K562 (cell line): ENCODE data around the gene TGFBR2. TPM values are rescaled to one million over a fixed set of nuclear protein-coding genes. Genes with fewer than 3 reads are reported as not detected.
A peak's percentile ranks its signal among the peaks of the same experiment; 100 is the strongest.

Experiments
- ATAC-seq: fragments of 200-7000 bp; cut with Tn5 transposase; 3 replicates; pipeline ENCODE4 v1.9.1; 2020; ENCODE audit warnings: moderate library complexity
- BruUV-seq: library from RNA; stranded (reverse); fragments of 400-500 nt; replicated peaks from 2 replicates; lab custom pipeline; 2021; lab: Mats Ljungman, UMichigan
- CTCF ChIA-PET: fragments of 300-600 bp; formaldehyde crosslinking; extraction: SDS; loops from one replicate; lab custom pipeline; 2021; ENCODE audit warnings: low intra/inter-chr PET ratio; lab: Yijun Ruan, JAX
- POLR2A ChIA-PET: fragments of 300-600, 350-650 bp; sonication (Branson Sonifier 250); formaldehyde crosslinking; extraction: SDS; loops from one replicate; lab custom pipeline; 2021; ENCODE audit warnings: antibody characterized with exemption, inconsistent platforms; lab: Yijun Ruan, JAX
- DNase-seq, 4 experiments: peaks; one replicate each; pipeline versions ENCODE4 v3.0.0 to v3.0.0-alpha.2; 2011 to 2018; ENCODE audit warnings: low spot score in 3 of 4, mixed read lengths in 3 of 4; ENCODE audit errors: extremely low read depth in 1 of 4
- FAIRE-seq: peaks from 2 replicates; lab custom pipeline; 2011; peaks lifted over from hg19 to GRCh38; lab: Jason Lieb, UNC
- H2AFZ ChIP-seq: 2 replicates; pipeline ENCODE4 v1.6.0; 2011; ENCODE audit warnings: low read depth, low read length, control low read depth, inconsistent platforms
- H3K27ac ChIP-seq: fragments of 200-600 bp; 3 replicates; pipeline ENCODE4 v1.8.0; 2011; ENCODE audit warnings: low read depth, mild to moderate bottlenecking, control low read depth, inconsistent platforms, low read length, moderate library complexity, mixed read lengths; ENCODE audit errors: extremely low read depth
- H3K27me3 ChIP-seq, 2 experiments: fragments of 300-600 bp in 1 of 2; 2 replicates in 1 of 2; 3 replicates in 1 of 2; pipeline versions ENCODE4 v1.6.0 to v1.8.0; 2011; ENCODE audit warnings: inconsistent platforms in 2 of 2, low read length in 2 of 2, mild to moderate bottlenecking in 1 of 2, mixed read lengths in 1 of 2, moderate library complexity in 1 of 2; ENCODE audit not compliant: control insufficient read depth in 2 of 2, insufficient read depth in 2 of 2
- H3K36me3 ChIP-seq: fragments of 300-600 bp; 3 replicates; pipeline ENCODE4 v1.8.0; 2011; ENCODE audit warnings: mild to moderate bottlenecking, low read length, inconsistent platforms; ENCODE audit not compliant: control insufficient read depth, insufficient read depth
- H3K4me1 ChIP-seq, 2 experiments: fragments of 200-600 bp in 1 of 2; replicated peaks in 1 of 2; 2 replicates in 1 of 2; 3 replicates in 1 of 2; pipeline versions ENCODE4 v1.5.1 to v1.8.0; 2011; ENCODE audit warnings: inconsistent platforms in 2 of 2, low read length in 2 of 2, mild to moderate bottlenecking in 1 of 2, mixed read lengths in 1 of 2, moderate library complexity in 1 of 2; ENCODE audit not compliant: control insufficient read depth in 2 of 2, insufficient read depth in 2 of 2
- H3K4me2 ChIP-seq: 2 replicates; pipeline ENCODE4 v1.6.1; 2011; ENCODE audit warnings: low read length, control low read depth, inconsistent platforms, mixed read lengths; ENCODE audit not compliant: insufficient read depth
- H3K4me3 ChIP-seq: fragments of 200-600 bp; sonication (generic), shearing (Covaris generic); 2 replicates; pipeline ENCODE4 v1.5.1; 2016; ENCODE audit warnings: control low read depth, inconsistent platforms
- H3K79me2 ChIP-seq: fragments of 200-600 bp; 3 replicates; pipeline ENCODE4 v1.8.0; 2011; ENCODE audit warnings: low read length, inconsistent platforms; ENCODE audit not compliant: control insufficient read depth, insufficient read depth
- H3K9ac ChIP-seq, 2 experiments: 2 replicates each; pipeline versions ENCODE4 v1.6.0 to v1.6.1; 2011; ENCODE audit warnings: low read depth in 2 of 2, low read length in 2 of 2, control low read depth in 1 of 2, inconsistent platforms in 1 of 2, mild to moderate bottlenecking in 1 of 2, mixed read lengths in 1 of 2; ENCODE audit not compliant: insufficient read depth in 1 of 2
- H3K9me1 ChIP-seq: one replicate; pipeline ENCODE4 v1.6.0; 2011; ENCODE audit warnings: inconsistent platforms, mild to moderate bottlenecking, low read length, moderate library complexity; ENCODE audit not compliant: control insufficient read depth, insufficient read depth
- H3K9me3 ChIP-seq: replicated peaks from 2 replicates; pipeline ENCODE4 v1.5.1; 2011; ENCODE audit warnings: low read depth, low read length, inconsistent platforms; ENCODE audit not compliant: control insufficient read depth, insufficient read depth
- H4K20me1 ChIP-seq: replicated peaks from 2 replicates; pipeline ENCODE4 v1.6.1; 2011; ENCODE audit warnings: low read length, inconsistent platforms, mixed read lengths; ENCODE audit not compliant: control insufficient read depth, insufficient read depth
- BCL6 ChIP-seq: fragments of 250-450 bp; sonication (Bioruptor Pico); IDR thresholded peaks from 2 replicates; pipeline ENCODE4 v1.4.0; 2020
- DNMT1 ChIP-seq: fragments of 450-650 bp; IDR thresholded peaks from 2 replicates; pipeline ENCODE4 v1.6.1; 2016; ENCODE audit warnings: antibody characterized with exemption, mild to moderate bottlenecking
- FOS ChIP-seq: IDR thresholded peaks from 3 replicates; pipeline ENCODE4 v1.6.1; 2011; ENCODE audit not compliant: insufficient read length; ENCODE audit errors: extremely low read depth
- HOXB6 ChIP-seq: fragments of 250-450 bp; sonication (Bioruptor Pico); IDR thresholded peaks from 2 replicates; pipeline ENCODE4 v1.5.1; 2022; ENCODE audit warnings: mild to moderate bottlenecking, borderline replicate concordance
- HSF4 ChIP-seq: fragments of 250-450 bp; sonication (Bioruptor Pico); IDR thresholded peaks from 2 replicates; pipeline ENCODE4 v2.1.2; 2022; ENCODE audit warnings: mild to moderate bottlenecking, moderate library complexity, borderline replicate concordance
- MTA1 ChIP-seq: fragments of 450-650 bp; IDR thresholded peaks from 2 replicates; pipeline ENCODE4 v1.6.1; 2017; ENCODE audit warnings: borderline replicate concordance
- RAD21 ChIP-seq, 2 experiments: fragments of 250-450 bp in 1 of 2; fragments of 450-650 bp in 1 of 2; sonication (Bioruptor Pico) in 1 of 2; formaldehyde crosslinking in 1 of 2; IDR thresholded peaks in 1 of 2; conservative IDR thresholded peaks in 1 of 2; 2 replicates each; pipeline versions ENCODE4 v1.4.0 to v1.8.0; 2020 to 2022; ENCODE audit warnings: mild to moderate bottlenecking in 2 of 2, moderate library complexity in 1 of 2
- ZNF280A ChIP-seq: fragments of 450-650 bp; IDR thresholded peaks from 2 replicates; pipeline ENCODE4 v1.6.1; 2018; ENCODE audit warnings: mild to moderate bottlenecking, low read depth; ENCODE audit not compliant: partially characterized antibody
- ZNF551 ChIP-seq: fragments of 250-450 bp; sonication (Bioruptor Pico); IDR thresholded peaks from 2 replicates; pipeline ENCODE4 v1.5.0; 2021; ENCODE audit warnings: mild to moderate bottlenecking, moderate library complexity
- WGBS: fragments of 100-300 bp; shearing (Covaris generic); methylation state at CpG from one replicate; pipeline ENCODE4 v1.1.6; 2016; ENCODE audit warnings: low coverage, mixed read lengths; ENCODE audit not compliant: insufficient coverage; ENCODE audit errors: missing lambda C conversion rate; 5-methylcytosine and 5-hydroxymethylcytosine counted together
- in situ Hi-C: fragments of 300-500 bp; cut with MboI; formaldehyde crosslinking; loops from 4 replicates; pipeline ENCODE4 v1.15.0; 2018; ENCODE audit warnings: inconsistent platforms, mixed read lengths
- intact Hi-C: fragments of 100-400 bp; cut with micrococcal nuclease; formaldehyde crosslinking; loops from 2 replicates; pipeline ENCODE4 v1.14.2; 2022
- polyA plus RNA-seq, 8 experiments: library from polyadenylated mRNA; depleted of rRNA in 4 of 8; stranded (reverse) in 5 of 8; unstranded in 3 of 8; fragments of >200 nt; fragmentation: Nextera tagmentation in 2 of 8; fragmentation: Illumina TruSeq in 1 of 8; extraction: Ambion mirVana in 2 of 8; extraction: Trizol in 1 of 8; gene quantifications; 2 replicates each; pipeline versions ENCODE4 v1.2.1 to v1.2.3, GENCODE V29; 2011 to 2014; ENCODE audit warnings: inconsistent platforms in 1 of 8, missing spikeins in 1 of 8
- total RNA-seq, 7 experiments: library from RNA; depleted of rRNA in 6 of 7; stranded (reverse); fragments of >200 nt in 6 of 7; fragmentation: Illumina TruSeq in 2 of 7; extraction: Trizol in 2 of 7; gene quantifications; 2 replicates each; pipeline versions ENCODE4 v1.2.1 to v1.2.3, GENCODE V29; 2011 to 2021; ENCODE audit warnings: low replicate concordance in 1 of 7
- TF ChIP-seq, protein P1 (sequence below): fragments of 450-650 bp; IDR thresholded peaks from 2 replicates; pipeline ENCODE4 v1.6.1; 2018; ENCODE audit not compliant: partially characterized antibody

Gene TGFBR2
- total and polyA plus RNA-seq, 9 of the 15 experiments (the other 6 are each of a cell fraction or from before 2014, with no cell fraction given), result 0.11 to 0.84 (median 0.24) TPM

DNA sequence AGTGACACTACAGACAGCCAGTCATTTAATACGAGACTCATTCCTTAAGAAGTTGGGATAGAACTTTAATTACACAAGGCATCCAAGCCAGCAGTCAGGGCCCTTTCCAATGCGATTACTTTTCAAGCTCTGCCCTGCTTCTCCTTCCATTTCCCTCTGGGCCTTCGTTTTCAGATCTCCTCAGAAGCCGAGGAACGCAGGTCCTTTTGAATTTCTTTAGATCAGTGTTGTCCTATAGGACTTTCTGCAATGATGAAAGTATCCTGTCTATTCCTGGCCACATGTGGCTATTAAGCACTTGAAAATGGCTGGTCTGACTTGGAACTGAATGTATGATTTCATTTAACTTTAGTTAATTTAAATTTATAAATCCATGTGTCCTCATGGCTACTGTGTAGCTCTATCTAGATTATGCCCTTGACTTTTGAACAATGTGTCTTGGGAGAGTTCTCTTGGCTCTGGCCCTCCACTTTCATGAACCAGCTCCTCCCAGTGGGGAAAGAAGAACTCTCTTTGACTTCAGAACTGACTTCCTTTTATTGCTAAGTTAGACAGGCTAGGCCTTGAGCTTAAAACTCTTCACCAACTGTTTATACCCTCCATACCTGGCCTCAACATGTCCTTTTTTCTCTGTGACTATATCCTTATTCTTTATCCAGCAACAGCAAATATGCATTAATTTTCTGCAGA is 22.6 kb downstream of the TGFBR2 start:
- in situ Hi-C loops, result no loop called here
- FAIRE-seq (no peak), ATAC-seq (no peak), DNase-seq (no peak)
- Histone ChIP-seq H3K9ac (no peak overlapping the region), H3K36me3 (no peaks in the 10 kb centered on the region), H3K27ac (no peak overlapping the region), H3K4me2 (no peak overlapping the region), H3K79me2 (no peaks in the 10 kb centered on the region), H3K27me3 (no peaks in the 10 kb centered on the region), H3K4me3 (no peak overlapping the region), H4K20me1 (no peaks in the 10 kb centered on the region), H3K4me1 (no peaks in the 10 kb centered on the region), H3K9me1 (no peaks in the 10 kb centered on the region), H3K9me3 (no peaks in the 10 kb centered on the region; the same call in none of the 2 replicates), H2AFZ (no peak overlapping the region)
- TF ChIP-seq HOXB6 (CRISPR knock-in tag) (no peak), RAD21 (CRISPR knock-in tag; conservative IDR thresholded peaks at IDR 0.05 in 1 of 2, IDR thresholded peaks at IDR 0.05 in 1 of 2) (peak; percentile 45 to 50)
- BruUV-seq, result no TSS peak
- ChIA-PET CTCF (no interaction called here), POLR2A (no interaction called here)
- 0% methylated on average over 5 of the region's 5 CpGs for WGBS
- intact Hi-C loops, result no loop called here

DNA sequence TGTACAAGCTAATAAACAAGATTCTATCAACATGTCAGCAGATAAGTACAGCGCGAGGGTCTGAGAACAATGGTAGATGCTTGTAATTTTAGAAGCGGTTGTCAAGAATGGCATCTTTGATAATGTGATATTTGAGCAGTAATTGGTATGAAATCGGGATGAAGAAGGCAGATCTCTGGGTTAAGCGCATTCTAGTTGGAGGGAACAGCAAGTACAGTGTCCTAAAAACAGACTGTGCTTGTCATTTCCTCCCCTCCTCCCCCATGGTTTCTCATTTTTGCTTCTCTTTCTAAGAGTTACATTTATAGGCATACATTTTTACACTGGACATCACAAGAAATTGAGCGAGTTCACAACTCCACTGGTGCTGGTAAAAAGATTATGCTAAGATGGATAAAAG is 23.3 kb downstream of the TGFBR2 start:
- Histone ChIP-seq H2AFZ (no peak overlapping the region), H3K9me3 (no peaks in the 10 kb centered on the region; the same call in none of the 2 replicates), H4K20me1 (no peaks in the 10 kb centered on the region), H3K36me3 (no peaks in the 10 kb centered on the region), H3K27me3 (no peaks in the 10 kb centered on the region), H3K4me1 (no peaks in the 10 kb centered on the region), H3K4me2 (no peak overlapping the region), H3K79me2 (no peaks in the 10 kb centered on the region), H3K4me3 (no peak overlapping the region), H3K27ac (no peak overlapping the region), H3K9ac (no peak overlapping the region), H3K9me1 (no peaks in the 10 kb centered on the region)
- FAIRE-seq (no peak), ATAC-seq (no peak), DNase-seq (no peak)
- in situ Hi-C loops (no loop called here), intact Hi-C loops (no loop called here)
- BruUV-seq, result no TSS peak
- CTCF ChIA-PET, result no interaction called here
- 4% methylated on average over 6 of the region's 6 CpGs for WGBS
- POLR2A ChIA-PET, result no interaction called here
- TF ChIP-seq ZNF551 (CRISPR knock-in tag), result no peak
- no peak for TF ChIP-seq FOS
- no peak for TF ChIP-seq MTA1
- TF ChIP-seq DNMT1, result no peak
- TF ChIP-seq HSF4 (CRISPR knock-in tag), result no peak
- no peak for TF ChIP-seq BCL6 (CRISPR knock-in tag)
- no peak for TF ChIP-seq ZNF280A
- TF ChIP-seq, protein P1, sequence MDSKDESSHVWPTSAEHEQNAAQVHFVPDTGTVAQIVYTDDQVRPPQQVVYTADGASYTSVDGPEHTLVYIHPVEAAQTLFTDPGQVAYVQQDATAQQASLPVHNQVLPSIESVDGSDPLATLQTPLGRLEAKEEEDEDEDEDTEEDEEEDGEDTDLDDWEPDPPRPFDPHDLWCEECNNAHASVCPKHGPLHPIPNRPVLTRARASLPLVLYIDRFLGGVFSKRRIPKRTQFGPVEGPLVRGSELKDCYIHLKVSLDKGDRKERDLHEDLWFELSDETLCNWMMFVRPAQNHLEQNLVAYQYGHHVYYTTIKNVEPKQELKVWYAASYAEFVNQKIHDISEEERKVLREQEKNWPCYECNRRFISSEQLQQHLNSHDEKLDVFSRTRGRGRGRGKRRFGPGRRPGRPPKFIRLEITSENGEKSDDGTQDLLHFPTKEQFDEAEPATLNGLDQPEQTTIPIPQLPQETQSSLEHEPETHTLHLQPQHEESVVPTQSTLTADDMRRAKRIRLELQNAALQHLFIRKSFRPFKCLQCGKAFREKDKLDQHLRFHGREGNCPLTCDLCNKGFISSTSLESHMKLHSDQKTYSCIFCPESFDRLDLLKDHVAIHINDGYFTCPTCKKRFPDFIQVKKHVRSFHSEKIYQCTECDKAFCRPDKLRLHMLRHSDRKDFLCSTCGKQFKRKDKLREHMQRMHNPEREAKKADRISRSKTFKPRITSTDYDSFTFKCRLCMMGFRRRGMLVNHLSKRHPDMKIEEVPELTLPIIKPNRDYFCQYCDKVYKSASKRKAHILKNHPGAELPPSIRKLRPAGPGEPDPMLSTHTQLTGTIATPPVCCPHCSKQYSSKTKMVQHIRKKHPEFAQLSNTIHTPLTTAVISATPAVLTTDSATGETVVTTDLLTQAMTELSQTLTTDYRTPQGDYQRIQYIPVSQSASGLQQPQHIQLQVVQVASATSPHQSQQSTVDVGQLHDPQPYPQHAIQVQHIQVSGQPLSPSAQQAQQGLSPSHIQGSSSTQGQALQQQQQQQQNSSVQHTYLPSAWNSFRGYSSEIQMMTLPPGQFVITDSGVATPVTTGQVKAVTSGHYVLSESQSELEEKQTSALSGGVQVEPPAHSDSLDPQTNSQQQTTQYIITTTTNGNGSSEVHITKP, result no peak
